Thymus (tissue), 11 donors: Measurements from ENCODE around the gene RRBP1. TPM values are rescaled to one million over a fixed set of nuclear protein-coding genes. Genes with fewer than 3 reads are reported as not detected.
"Not testable (repeated sequence)": the region's sequence is repeated elsewhere in the genome, so short reads cannot be mapped to it uniquely, and the experiment has no call there.

Source experiments
- DNase-seq, 9 donors: peaks; one replicate each; pipeline ENCODE4 v3.0.0-alpha.2; 2013; ENCODE audit warnings: low spot score in 9 of 9, low read depth in 6 of 9, missing footprints in 1 of 9
- H3K27ac ChIP-seq, 2 donors: one replicate each; pipeline ENCODE4 v1.5.1; 2013; ENCODE audit warnings: control low read depth in 1 of 2, low read depth in 1 of 2, low read length in 1 of 2, mild to moderate bottlenecking in 1 of 2, moderate library complexity in 1 of 2
- H3K27me3 ChIP-seq, 2 donors: one replicate each; pipeline ENCODE4 v1.5.1; 2013; ENCODE audit warnings: low read length in 1 of 2; ENCODE audit not compliant: control insufficient read depth in 2 of 2, insufficient read depth in 1 of 2
- H3K36me3 ChIP-seq, 2 donors: one replicate each; pipeline ENCODE4 v1.5.1; 2013; ENCODE audit warnings: low read length in 1 of 2, mild to moderate bottlenecking in 1 of 2, moderate library complexity in 1 of 2; ENCODE audit not compliant: control insufficient read depth in 2 of 2, insufficient read depth in 2 of 2
- H3K4me1 ChIP-seq, 2 donors: one replicate each; pipeline ENCODE4 v1.5.1; 2013; ENCODE audit warnings: low read length in 2 of 2; ENCODE audit not compliant: control insufficient read depth in 2 of 2, insufficient read depth in 2 of 2
- H3K4me3 ChIP-seq, 2 donors: one replicate each; pipeline ENCODE4 v1.5.1; 2013; ENCODE audit warnings: low read length in 2 of 2, control low read depth in 1 of 2, mild to moderate bottlenecking in 1 of 2
- H3K9me3 ChIP-seq, 2 donors: one replicate each; pipeline ENCODE4 v1.5.1; 2013; ENCODE audit warnings: low read length in 1 of 2, mild to moderate bottlenecking in 1 of 2; ENCODE audit not compliant: control insufficient read depth in 2 of 2, insufficient read depth in 1 of 2
- WGBS: extraction: QIAGEN DNeasy Blood & Tissue Kit; methylation state at CpG from one replicate; pipeline ENCODE4 v1.1.7; 2013; 5-methylcytosine and 5-hydroxymethylcytosine counted together
- polyA plus RNA-seq: library from polyadenylated mRNA; stranded (reverse); fragments of 200-250 nt; gene quantifications from one replicate; pipeline ENCODE4 v1.2.3, GENCODE V29; 2013
- total RNA-seq: library from RNA; stranded (reverse); fragments of 120-200 nt; gene quantifications from one replicate; pipeline ENCODE4 v1.2.4, GENCODE V29; 2013
- donor health status: healthy.

The RRBP1 gene
- total and polyA plus RNA-seq, 2 donors, result 20.7 to 24.2 TPM

DNA sequence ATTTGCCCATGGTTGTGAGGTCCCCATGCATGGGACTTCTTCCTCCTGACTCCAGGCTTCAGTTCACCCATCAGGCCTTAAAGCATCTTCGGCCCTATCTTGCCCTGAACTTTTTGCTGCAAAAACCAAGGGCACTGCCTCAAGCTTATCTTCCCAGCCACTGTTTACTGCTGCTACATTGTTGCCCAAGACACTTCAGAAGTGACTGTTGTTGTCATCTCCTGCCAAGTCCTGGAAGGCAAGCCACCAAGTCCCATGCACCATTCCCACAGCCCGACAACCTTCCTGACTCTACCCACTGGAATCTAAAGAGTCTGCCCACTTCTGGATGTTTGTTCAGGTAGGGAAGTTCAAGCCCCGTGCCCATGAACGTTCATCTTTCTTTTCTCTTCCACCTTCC is 30.2 kb upstream of the RRBP1 start:
- H3K27ac ChIP-seq, result no peak overlapping the region
- DNase-seq, result no peak
- no peaks in the 10 kb centered on the region for H3K27me3 ChIP-seq
- WGBS, result 97% methylated on average over 4 of the region's 4 CpGs
- H3K9me3 ChIP-seq, result no peaks in the 10 kb centered on the region
- H3K36me3 ChIP-seq, result no peaks in the 10 kb centered on the region
- no peak overlapping the region for H3K4me3 ChIP-seq
- H3K4me1 ChIP-seq, result no peaks in the 10 kb centered on the region

DNA sequence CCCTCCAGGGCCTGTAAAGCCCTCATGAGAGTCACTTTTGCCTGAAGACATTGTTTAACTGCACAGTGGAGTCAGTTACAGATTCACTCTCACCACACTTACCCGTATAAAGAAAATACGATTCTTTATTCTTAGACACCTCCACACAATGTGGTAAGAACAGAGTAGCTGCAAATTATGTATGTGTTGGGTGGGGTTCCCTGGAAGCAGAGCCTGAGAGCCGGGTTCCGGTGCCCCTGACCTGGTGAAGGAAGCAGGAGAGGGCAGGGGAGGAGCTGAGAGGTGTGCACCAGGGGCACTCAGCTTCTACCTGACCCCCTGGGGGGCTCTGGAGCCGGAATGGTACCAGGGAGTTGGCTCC is 29.2 kb upstream of the RRBP1 start:
- Histone ChIP-seq H3K27ac (no peak overlapping the region), H3K27me3 (no peaks in the 10 kb centered on the region), H3K9me3 (no peaks in the 10 kb centered on the region), H3K36me3 (no peaks in the 10 kb centered on the region), H3K4me1 (no peaks in the 10 kb centered on the region), H3K4me3 (no peak overlapping the region)
- 94% methylated on average over 5 of the region's 5 CpGs for WGBS
- DNase-seq, result no peak

DNA sequence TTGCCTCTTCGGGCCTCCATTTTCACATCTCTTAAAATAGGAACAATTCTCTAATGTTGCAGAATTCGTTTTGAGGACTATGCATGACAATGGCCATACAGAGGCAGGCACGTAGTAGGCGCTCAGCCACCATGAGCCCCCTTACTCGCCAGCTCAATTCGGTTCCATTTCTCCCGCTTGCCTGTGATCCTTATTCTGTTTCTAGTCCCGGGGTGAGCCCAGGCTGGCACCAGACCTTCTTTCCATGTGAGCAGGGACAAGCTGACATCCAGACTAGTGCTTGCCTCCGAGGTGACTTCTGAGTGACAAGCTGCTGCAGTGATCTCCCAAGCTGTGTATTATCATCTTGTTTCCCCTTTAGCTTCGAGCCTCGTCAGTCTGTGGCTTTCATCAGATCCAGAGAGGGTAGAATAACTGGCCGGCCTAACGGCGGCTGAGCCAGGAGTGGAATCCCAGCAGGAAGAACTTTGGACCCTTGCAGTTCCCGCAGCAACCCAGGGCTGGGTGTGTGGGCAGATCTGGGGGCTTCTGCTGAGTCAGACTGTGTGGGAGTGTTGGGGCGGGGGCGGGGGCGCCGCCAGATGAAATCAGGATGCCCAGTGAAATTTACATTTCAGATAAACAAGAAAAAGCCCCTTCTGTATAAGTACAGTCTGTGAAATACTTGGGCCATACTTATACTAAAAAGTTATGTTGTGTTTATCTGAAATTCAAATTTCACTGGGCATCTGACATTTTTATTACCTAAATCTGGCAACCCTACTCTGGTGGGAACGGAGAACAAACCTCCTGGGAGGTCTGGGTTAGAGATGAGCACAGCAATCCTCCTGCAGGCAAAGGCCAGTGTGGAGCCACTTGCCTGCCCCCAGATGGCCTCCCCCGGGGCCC is 28.6 kb upstream of the RRBP1 start:
- Histone ChIP-seq H3K27ac (no peak overlapping the region), H3K4me1 (no peaks in the 10 kb centered on the region), H3K27me3 (no peaks in the 10 kb centered on the region), H3K36me3 (no peaks in the 10 kb centered on the region), H3K4me3 (no peak overlapping the region), H3K9me3 (no peaks in the 10 kb centered on the region)
- DNase-seq, result no peak
- 91% methylated on average over 21 of the region's 21 CpGs for WGBS

DNA sequence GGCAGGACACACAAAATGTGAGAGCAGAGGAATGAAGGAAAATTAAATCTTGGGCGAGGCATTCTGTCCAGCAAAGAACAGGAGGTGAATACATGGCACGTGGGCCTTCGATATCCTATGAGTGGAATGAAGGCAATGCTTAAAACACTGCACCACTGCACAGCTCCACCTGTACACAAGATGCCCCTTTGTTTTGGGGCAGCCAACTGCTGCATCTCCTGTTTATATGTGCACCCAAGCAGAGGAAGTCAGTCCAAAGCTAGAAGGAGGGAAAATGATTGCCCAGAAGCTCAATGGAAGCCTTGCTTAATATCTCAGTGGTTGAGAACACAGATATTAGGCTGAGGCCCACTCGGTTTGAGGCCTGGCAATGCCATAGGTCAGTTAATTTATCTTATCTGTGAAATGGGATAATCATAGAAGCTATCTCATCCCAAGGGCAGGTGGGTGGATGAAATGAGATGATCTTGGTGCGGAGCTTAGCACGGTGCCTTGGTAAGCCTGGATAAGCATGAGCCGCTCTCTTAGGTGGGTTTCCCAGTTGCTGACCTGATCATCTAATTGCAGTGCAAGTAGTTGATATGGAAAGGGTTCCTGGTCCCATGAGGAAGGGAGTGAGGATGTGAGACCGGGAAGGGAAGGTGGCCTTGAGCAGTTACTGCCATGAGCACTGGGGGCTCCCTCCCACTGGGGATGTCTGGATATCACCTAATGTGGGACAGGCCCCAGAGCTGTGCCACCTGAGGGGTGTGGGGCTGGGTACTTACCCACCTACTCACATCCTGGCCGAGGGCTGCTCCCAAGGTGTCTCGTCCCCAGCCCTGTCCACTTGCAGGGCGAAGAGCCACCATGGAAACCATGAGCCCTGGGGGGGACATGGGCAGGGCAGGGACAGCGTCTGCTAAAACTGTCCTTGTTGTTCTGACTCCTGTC is 27.6 kb upstream of the RRBP1 start:
- Histone ChIP-seq H3K27me3 (no peaks in the 10 kb centered on the region), H3K9me3 (no peaks in the 10 kb centered on the region), H3K4me3 (no peak overlapping the region), H3K36me3 (no peaks in the 10 kb centered on the region), H3K4me1 (no peaks in the 10 kb centered on the region), H3K27ac (no peak overlapping the region)
- DNase-seq, result no peak
- WGBS, result 96% methylated on average over 12 of the region's 12 CpGs

DNA sequence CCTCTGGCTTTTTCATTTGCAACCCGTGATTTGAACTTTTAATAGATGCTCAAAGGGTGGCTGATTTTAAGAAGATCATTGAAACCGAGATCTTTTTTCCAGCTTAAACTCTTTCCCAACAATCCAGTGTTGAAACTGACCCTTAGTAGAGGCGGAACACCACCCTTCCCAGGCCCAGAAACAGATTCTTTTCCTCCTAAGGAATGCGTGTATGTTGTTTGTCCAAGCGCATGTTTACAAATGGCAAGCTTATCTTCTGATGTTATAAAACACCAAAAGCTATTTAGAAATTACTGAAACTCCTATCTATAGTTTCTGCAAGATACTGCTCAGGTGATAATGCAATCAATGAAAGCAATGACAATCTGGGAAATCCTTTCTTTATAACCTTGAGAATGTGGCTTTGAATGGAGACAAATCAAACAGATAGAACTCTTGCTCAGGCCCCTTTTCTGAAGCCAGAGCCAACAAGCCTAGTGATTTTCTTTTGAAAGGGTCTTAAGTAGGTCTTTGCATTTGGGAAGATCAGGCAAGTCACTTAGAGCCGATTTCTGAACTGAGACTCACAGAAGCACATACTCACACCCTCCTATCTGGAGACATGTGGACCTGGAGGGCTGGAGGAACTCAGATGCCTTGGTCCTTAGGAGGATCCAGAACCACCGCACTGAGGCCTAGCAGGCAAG is 26.8 kb upstream of the RRBP1 start:
- no peaks in the 10 kb centered on the region for H3K36me3 ChIP-seq
- WGBS, result 97% methylated on average over 7 of the region's 7 CpGs
- no peak overlapping the region for H3K27ac ChIP-seq
- H3K4me3 ChIP-seq, result no peak overlapping the region
- no peak for DNase-seq
- H3K27me3 ChIP-seq, result no peaks in the 10 kb centered on the region
- H3K9me3 ChIP-seq, result no peaks in the 10 kb centered on the region
- no peaks in the 10 kb centered on the region for H3K4me1 ChIP-seq

DNA sequence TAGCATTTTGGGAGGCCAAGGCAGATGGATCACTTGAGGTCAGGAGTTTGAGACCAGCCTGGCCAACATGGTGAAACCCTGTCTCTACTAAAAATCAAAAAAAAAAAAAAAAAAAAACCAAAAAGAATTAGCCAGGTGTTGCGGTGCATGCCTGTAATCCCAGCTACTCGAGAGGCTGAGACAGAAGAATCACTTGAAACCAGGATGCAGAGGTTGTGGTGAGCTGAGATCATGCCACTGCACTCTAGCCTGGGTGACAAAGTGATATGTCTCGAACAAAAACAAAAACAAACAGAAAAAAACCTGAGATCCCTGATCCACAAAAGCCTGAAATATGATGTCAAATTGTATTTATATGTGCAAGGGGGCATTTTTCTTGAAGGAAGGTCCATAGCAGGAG is 25.9 kb upstream of the RRBP1 start:
- not testable (repeated sequence) for DNase-seq, H3K27ac ChIP-seq, H3K27me3 ChIP-seq, H3K4me3 ChIP-seq, H3K9me3 ChIP-seq, H3K36me3 ChIP-seq, H3K4me1 ChIP-seq
- WGBS, result 87% methylated on average over 3 of the region's 3 CpGs

DNA sequence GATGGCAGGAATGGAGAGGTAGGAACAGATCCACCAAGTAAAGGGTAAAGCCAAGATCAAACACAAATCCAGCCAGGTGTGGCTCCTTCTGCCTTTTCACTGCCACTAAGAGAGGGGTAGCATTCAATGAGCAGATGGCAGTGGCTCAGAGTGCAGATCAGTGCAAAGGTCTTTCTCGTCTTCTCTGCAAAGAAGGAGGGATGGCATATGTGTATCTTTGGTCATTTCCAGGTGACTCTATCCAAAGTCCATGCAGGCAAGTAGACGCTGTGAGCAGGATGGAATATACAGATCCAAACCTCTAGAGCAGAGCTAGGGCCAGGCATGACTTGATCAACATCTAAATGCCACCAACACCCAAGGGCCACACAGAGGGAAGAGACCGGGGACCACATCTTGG is 24.6 kb upstream of the RRBP1 start:
- no peaks in the 10 kb centered on the region for H3K36me3 ChIP-seq
- no peak for DNase-seq
- 97% methylated on average over 3 of the region's 3 CpGs for WGBS
- no peaks in the 10 kb centered on the region for H3K4me1 ChIP-seq
- H3K4me3 ChIP-seq, result no peak overlapping the region
- H3K27ac ChIP-seq, result no peak overlapping the region
- no peaks in the 10 kb centered on the region for H3K27me3 ChIP-seq
- no peaks in the 10 kb centered on the region for H3K9me3 ChIP-seq

DNA sequence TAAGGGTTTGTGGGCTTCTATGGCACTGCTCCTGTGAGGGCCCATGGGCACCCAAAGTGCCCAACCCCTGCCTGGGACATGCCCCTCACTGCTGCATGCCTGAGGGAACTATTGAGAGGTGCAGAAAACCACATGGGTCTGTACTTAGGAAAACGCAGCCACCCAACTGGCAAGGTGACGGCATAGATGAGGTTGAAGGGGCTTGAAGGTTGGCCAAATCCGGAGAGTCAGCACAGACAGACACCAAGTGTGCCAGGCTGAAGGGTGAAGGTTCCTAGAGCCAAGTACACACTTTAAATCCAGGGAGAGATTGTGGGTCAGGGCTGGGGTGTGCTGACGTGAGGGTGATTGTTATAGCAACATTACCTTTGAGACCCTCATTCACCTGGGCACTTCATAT is 23.9 kb upstream of the RRBP1 start:
- Histone ChIP-seq H3K4me1 (no peaks in the 10 kb centered on the region), H3K27me3 (no peaks in the 10 kb centered on the region), H3K36me3 (no peaks in the 10 kb centered on the region), H3K4me3 (no peak overlapping the region), H3K9me3 (no peaks in the 10 kb centered on the region), H3K27ac (no peak overlapping the region)
- DNase-seq, result no peak
- WGBS, result 97% methylated on average over 4 of the region's 4 CpGs
